COLO829 (cell line): ENCODE data around the gene PRDM8.
A peak's percentile ranks its signal among the peaks of the same experiment; 100 is the strongest.
"Not testable (repeated sequence)": the region's sequence is repeated elsewhere in the genome, so short reads cannot be mapped to it uniquely, and the experiment has no call there.

ENCODE experiments used
- DNase-seq: peaks from one replicate; pipeline ENCODE4 v3.0.0; 2012; ENCODE audit warnings: low spot score

Gene PRDM8

DNA sequence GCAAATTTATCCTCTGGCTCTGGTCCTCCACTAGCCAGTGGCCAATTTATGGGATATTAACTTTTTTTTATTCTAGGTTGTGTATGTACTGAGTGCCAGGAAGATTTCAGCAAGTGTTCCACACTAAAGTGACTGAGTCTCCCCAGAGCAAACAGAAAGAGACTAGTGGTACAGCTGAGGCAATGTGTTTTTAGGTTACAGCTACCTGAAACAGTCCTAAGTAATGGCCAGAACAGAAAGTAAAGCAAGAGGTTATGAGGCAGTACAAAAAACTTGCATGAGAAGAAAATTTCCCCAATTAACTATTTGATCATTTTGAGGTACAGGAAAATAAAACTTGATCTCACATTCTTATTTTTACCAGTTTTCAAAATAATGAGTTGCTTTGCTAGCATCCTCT, 31.2 kb downstream of the PRDM8 start:
- DNase-seq = no peak

DNA sequence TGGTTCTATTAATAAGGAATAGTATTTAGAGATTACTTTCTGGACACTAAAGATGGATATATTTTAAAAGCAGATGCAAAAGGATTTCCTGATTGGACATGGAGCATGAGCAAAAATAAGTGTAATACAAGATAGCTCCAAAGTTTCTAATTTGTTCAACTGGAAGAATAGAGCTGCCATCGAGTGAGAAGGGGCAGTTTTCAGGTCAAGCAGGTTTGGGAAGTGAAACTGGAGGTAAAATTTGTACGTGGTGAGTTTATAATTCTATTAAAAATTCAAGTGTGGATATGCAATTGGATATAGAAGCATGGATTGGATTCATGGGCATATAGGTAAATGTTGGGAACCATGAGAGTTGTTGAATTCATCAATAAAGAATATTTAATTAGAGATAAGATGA, 31.8 kb downstream of the PRDM8 start:
- no peak for DNase-seq

- no peak for DNase-seq
Observed at GRCh38 chr4:80229590-80229989, 32.3 kb downstream of the PRDM8 start.

GRCh38 chr4:80231180-80231579, 33.9 kb downstream of the PRDM8 start:
- DNase-seq = no peak

DNA sequence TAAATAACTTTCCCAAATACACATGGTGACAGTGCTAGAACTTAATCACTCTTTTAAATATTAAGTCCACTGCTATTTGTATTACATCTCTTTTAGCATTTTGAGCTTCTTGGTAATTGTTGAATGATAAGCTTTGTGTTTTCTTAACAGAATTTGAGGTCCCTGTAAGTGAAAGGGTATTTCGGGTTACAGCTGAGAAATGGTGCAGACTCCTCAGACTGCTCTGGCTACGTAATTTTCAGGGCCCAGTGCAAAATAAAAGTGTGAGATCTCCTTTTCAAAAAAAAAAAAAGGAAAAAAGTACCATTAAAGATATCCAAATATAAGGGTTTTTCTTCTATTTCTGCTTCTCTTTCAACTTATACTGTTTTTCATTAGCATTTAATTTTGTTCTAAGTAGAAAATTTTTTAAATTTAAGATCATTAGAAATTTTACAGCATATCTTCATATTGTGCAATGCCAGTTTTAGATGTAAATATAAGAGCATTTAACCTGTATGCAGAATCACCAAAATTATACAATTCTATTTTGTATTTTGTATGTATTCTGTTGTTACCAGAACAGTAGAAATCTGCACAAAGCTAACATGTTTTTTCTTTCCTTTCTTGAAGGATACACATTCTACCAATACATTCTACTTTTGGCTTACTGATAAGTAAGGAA, 35.5 kb downstream of the PRDM8 start:
- DNase-seq = no peak

- no peak for DNase-seq
Observed at GRCh38 chr4:80233390-80233789, 36.1 kb downstream of the PRDM8 start.

DNA sequence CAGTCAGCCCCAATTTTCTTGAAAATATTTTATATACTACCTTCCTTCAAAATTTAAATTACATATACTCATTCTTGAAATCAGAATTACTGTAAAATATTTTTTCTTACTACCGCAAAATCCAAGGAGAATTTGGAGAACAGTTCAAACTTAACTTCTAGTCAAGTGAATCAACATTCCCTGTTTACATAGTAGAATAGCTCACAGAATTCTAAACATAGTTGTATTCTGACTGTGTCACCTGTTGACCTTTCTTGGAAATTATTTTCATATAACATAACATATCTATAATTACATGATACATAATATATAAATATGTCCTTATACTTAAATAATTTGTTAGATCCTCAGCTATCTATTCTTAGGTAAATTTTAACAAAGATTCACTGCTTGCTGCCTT, 38.1 kb downstream of the PRDM8 start:
- no peak for DNase-seq

DNA sequence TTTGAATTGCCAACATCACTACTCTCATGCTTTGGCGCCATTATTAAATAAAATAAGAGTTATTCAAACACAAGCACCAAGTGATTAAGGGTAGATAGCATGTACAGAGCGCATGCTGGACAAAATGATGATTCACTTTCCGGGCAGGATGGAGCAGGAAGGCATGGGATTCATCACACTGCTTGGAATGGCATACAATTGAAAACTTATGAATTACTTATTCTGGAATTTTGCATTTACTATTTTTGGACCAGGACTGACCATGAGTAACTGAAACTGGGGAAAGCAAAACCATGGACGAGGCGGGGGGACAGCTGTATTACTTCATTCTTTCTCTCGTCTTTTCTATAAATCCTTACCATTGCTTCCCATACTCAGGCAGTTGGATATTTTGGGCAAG, 40.7 kb downstream of the PRDM8 start:
- DNase-seq = peak; percentile 74

DNA sequence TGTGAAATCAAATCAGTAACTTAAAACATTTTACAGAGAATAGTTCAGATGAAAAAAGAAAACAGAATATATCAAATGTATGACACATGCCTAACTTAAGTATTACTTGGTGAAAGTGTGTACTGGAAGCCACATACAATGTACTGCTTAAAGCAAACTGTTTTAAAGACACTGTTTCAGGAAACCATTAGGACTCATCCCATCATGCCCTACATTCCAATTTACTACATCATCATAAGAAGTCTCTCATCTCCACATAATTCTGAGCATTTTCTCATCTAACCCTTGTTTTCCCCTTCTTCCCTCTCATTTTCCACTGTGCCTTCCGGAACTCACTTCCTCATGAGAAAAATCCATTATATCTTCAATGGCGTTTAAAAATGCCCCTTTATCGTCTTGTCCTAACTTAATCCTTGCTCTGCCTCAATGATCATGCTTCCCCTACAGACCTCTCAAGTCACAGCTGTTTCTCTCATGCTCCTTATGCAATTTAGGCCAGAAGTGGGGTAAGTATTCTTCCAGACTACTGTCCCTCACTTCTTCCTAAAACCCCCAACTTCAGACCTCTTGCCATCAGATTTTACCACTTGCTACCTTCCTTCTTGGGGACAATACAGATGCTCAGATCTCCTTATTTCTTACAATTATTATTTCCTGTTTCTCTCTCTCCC, 42.3 kb downstream of the PRDM8 start:
- DNase-seq = no peak

- DNase-seq = no peak
Observed at GRCh38 chr4:80240976-80241375, 43.7 kb downstream of the PRDM8 start.

DNA sequence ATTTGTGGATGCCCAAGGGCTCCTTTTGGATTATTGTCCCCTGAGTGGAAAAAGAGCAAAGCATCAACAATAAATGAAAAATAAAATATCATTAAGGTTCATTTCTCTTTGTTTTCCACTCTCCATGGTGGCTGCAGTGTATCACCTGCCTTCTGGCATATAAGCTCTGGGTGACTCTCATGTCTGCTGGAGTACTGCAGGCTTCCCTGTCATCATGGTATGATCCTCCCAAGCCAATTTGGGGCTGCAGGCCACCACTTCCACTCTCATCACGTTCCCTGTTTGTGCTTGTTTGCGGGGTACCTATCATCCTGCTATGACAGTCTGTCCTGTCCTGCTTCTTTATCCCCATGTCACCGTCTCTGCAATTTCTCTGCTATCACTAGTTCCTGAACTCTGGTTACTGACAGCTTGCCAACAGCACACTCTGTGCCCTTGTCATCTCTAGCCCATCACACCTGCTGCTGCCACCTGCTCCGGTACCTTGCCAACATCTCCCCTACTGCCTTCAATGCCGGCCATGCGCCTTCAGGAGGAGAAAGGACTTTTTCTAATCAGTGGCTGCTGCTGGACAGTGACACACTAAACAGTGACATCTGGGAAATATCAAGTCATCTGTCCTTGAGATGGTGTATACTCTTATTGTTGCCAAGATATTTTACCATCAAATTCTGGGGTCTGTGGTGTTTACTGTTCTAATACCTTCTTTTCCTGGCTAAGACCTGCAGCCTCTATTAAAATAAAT, 46.1 kb downstream of the PRDM8 start:
- DNase-seq = no peak

DNA sequence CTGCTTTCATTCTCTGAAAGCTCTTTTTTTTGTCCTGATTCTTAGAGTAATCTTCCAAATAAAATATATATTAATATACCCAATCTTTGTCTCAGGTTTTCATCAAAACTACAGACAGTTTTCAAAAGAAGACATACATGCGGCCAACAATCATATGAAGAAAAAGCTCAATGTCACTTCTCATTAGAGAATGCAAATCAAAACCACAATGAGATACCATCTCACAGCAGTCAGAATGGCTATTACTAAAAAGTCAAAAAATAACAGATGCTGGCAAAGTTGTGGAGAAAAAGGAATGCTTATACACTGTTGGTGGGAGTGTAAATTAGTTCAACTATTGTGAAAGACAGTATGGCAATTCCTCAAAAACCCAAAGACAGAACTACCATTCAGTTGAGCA, 50.2 kb downstream of the PRDM8 start:
- DNase-seq = not testable (repeated sequence)

- DNase-seq = no peak
Observed at GRCh38 chr4:80249144-80249543, 51.8 kb downstream of the PRDM8 start.

- no peak for DNase-seq
Observed at GRCh38 chr4:80252427-80252826, 55.1 kb downstream of the PRDM8 start.

DNA sequence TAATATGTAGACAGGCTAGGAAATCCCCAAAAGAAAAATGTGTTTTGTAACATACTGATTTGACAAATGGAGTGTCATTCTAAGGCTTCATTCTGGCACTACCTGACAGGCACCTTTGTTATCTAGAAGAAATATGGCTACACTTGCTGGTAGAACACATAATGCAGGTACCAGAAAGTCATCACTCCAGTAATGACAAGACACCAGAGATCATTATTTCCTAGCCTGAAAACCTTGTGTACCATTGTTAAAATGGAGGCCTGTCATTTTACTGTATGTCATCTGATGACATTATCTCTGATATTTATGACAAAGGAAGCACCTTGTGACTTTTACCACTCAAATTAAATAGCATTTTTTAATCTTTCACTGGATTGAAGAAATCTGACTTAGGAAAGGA, 55.6 kb downstream of the PRDM8 start:
- no peak for DNase-seq

DNA sequence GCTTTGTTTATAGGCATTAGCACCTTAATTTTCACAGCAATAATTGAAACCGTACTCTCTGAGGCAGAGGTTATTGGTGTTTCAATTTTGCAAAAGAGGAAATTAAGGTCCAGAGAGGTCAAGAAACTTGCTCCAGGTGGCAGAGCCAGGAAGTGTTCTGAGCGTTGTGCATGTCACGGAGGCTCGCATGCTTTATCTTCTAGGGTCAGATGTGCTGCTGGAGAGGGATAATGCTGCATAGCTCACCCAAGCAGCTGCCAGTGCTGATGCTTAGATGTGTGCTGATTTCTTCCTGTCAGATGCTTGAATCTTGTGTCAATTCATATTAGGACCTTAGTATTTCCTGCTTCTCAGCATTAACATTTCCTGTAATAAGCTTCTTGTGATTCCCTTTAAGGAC, 56.2 kb downstream of the PRDM8 start:
- no peak for DNase-seq
